Measurements from ENCODE around the gene SNX18.
"Not testable (repeated sequence)": the region's sequence is repeated elsewhere in the genome, so short reads cannot be mapped to it uniquely, and the experiment has no call there.

The SNX18 gene, protein sequence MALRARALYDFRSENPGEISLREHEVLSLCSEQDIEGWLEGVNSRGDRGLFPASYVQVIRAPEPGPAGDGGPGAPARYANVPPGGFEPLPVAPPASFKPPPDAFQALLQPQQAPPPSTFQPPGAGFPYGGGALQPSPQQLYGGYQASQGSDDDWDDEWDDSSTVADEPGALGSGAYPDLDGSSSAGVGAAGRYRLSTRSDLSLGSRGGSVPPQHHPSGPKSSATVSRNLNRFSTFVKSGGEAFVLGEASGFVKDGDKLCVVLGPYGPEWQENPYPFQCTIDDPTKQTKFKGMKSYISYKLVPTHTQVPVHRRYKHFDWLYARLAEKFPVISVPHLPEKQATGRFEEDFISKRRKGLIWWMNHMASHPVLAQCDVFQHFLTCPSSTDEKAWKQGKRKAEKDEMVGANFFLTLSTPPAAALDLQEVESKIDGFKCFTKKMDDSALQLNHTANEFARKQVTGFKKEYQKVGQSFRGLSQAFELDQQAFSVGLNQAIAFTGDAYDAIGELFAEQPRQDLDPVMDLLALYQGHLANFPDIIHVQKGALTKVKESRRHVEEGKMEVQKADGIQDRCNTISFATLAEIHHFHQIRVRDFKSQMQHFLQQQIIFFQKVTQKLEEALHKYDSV

DNA sequence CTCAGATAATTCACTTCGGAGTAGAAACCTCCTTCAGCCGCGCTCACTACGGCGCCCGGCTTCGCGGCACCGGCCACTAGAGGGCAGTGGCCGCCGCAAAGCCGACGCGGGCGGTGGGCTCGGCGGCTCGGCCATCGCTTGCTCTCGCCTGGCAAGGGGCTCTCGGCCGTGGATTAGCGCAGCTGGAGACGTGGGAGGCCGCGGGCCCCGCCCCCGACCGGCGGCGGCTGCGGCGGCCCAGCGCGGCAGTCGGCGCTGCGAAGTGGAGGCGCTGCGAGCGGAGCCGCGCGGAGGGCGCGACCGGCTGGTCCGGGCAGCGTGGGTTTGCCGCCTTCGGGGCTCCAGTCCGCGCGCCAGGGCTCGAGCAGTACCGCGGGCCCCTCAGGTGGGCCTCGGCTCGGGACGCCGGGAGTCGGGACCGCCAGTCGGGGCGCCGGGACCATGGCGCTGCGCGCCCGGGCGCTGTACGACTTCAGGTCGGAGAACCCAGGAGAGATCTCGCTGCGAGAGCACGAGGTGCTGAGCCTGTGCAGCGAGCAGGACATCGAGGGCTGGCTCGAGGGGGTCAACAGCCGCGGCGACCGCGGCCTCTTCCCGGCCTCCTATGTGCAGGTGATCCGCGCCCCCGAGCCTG, at the start of gene SNX18:
SNX18 (plus strand) TSS at position 248 of the 634 bp plus-strand sequence; CDS start at position 442, 194 bp downstream.
- peak; percentile 89 for DNase-seq (ENCODE audit: low spot score)

DNA sequence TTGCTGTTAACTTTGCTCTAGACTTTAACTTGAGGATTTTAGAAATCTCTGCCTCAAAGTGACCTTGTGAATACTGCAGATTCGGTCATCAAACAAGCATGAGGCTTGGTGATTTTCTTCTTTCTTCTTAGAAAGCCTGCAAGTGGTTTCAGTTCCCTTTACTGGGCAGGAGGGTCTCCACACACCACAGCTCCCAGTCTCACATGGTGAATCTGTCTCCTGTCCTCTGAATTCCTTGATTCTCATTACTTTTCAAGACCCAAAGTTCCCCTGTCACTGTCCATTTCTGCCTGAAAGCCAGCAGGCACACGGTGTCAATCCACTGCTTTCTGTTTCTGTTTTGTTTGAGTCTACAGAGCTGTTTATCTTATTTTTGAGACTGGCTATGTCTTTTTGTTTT, 47.9 kb upstream of the SNX18 start:
- no peak for DNase-seq (ENCODE audit: low spot score)

DNA sequence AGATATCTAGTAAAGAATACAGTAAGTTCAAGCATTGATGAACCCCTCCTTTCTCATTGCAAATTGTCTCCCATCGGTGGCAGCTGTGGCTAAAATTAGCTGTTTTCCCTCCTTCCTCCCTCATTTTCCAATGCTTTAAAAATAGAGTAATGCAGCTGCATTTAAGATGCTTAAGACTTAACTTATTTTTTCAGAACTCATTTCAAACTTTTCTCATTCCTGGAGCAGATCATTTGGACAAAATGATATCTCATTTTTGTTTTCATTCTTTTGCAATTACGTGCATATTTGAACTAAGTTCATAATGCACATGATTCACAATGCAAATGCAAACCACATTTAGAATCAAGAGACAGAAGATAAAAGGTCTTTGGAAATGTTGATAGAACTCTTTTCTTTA, 47.4 kb upstream of the SNX18 start:
- no peak for DNase-seq (ENCODE audit: low spot score)

DNA sequence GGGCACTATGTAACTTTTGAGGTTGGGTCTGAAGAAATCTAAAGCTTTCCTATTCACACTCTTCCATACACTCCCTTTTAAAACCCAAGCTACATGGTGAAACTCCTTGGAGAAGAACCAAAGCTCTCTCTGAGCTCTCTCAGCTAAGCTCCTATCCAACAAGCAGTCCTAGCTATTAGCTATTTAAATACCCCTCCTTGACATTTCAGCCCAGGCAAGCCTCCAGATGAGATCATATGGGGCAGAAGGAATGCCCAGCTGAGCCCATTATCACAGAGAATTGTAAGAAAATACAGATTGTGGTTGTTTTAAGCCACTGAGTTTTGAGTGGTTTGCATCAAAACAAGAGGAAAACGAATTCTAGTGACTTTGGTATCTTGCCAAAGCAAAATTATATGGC, 46.9 kb upstream of the SNX18 start:
- DNase-seq (ENCODE audit: low spot score), result no peak

DNA sequence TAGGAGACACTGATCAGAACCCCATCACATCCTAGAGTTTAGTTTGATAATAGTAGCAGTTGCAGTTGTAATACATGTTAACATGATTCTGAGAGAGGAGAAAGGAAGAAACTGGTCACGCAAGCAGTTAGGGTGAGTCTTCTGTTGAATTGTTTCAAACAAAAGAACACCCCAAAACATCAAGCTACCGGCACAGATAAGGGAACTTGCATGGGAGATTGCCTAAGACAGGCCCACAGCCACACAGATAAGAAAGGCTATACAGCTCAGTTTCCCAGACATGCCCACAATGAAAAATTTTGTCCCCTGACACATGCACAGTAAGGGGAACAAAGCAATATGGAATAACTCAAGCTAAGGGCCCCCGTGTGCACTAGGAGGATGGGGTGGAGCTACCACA, 46.2 kb upstream of the SNX18 start:
- no peak for DNase-seq (ENCODE audit: low spot score)

DNA sequence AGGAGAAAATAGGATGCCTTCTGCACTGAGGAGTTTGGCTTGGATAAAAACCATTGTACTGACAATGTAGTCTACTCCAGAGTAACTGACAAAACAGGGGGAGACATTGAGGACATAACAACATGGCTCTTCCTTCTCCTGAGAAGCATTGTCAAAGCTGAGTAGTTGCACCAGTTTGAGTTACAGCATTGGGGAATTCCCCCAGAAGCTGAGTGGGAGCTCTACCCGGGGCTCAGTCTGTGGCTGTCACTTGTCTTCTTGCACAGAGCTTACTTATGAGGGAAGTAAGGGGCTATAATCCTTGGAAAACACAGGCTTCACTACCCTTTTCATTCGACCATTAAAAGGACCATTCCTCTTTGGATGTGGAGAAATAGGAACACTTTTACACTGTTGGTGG, 40.9 kb upstream of the SNX18 start:
- no peak for DNase-seq (ENCODE audit: low spot score)

DNA sequence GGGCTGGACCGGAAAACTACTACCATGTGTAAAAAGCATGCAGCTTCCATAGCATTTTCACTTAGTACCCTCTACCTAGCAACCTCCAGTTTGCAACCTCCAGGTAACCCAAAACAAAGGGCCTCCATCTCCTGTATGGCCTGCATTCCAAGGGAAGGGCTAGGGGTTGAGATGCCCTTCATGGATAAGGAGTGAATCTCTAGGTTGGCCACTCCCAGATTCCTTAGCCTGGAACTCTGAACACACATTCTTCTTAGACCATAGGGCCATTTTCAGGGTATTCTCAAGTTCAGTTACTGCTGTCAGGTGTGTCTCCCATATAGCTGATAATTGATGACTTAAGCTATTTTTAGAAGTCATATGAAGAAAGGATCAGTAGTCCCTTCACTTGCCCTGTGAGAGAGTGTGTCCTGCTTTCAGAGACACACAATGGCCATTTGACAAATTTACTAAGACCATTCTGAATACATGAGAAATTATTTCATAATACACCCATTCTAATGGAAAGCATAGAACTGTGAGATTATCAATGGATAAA, 39.5 kb upstream of the SNX18 start:
- DNase-seq (ENCODE audit: low spot score), result no peak

DNA sequence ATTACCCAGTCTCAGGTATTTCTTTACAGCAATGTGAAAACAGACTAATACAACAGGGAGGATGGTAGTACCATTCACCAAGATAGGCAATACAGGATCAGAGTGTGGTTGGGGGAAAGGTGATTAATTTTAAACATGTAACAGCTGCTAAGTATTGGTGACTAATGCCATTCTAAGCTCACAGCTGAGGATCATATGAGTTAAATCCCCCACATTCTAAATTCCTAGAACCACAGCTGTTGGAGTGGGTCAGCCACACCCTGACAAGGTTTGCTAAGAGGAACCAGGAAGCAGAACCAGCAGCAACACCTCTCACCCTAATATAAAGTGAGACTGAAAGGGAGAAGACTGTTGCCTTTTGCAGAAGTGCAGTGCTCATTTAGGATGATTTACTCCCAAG, 37.3 kb upstream of the SNX18 start:
- no peak for DNase-seq (ENCODE audit: low spot score)

DNA sequence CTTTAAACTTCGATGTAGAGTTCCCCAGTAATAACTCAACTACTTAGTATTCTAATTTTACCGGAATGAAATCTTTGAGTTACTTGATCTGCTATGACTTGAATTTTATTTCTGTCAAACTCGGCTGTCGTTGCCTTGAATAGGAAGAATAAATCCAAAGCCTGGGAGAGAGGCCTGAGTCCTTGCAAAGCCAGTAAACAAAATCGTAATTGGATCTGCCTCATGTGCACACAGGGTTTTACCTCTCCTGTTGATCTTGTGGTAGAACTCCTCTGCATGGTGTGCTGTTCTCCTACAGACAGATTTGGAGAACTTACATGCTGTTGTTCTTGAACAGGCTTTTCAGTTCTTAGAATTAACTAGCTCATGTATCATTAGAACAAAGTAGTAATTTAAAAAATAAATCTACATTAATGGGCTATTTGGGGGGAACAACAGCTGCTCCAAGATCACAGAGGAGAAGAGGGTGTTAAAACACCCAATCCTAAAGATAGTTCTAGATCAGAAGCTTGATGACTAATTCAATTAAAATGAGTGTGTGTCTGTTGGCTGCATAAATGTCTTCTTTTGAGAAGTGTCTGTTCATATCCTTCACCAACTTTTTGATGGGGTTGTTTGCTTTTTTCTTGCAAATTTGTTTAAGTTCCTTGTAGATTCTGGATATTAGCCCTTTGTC, 33.2 kb upstream of the SNX18 start:
- no peak for DNase-seq (ENCODE audit: low spot score)

DNA sequence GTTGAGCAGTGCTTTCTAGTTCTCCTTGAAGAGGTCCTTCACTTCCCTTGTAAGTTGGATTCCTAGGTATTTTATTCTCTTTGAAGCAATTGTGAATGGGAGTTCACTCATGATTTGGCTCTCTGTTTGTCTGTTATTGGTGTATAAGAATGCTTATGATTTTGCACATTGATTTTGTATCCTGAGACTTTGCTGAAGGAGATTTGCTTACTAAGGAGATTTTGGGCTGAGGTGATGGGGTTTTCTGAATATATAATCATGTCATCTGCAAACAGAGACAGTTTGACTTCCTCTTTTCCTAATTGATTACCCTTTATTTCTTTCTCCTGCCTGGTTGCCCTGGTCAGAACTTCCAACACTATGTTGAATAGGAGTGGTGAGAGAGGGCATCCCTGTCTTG, 31.9 kb upstream of the SNX18 start:
- DNase-seq (ENCODE audit: low spot score), result not testable (repeated sequence)

DNA sequence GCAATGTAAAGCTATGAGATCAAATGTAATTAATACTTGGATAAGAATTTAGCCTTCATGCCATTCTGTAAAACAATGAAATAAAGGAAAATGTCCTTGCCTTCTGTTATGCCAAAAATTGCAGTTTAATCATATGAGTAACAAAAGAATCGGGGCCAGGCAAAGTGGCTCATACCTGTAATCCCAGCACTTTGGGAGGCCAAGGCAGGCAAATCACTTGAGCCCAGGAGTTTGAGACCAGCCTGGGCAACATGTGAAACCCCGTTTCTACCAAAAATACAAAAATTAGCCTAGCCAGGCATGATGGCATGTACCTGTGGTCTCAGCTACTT, 27.9 kb upstream of the SNX18 start:
- DNase-seq (ENCODE audit: low spot score), result not testable (repeated sequence)

DNA sequence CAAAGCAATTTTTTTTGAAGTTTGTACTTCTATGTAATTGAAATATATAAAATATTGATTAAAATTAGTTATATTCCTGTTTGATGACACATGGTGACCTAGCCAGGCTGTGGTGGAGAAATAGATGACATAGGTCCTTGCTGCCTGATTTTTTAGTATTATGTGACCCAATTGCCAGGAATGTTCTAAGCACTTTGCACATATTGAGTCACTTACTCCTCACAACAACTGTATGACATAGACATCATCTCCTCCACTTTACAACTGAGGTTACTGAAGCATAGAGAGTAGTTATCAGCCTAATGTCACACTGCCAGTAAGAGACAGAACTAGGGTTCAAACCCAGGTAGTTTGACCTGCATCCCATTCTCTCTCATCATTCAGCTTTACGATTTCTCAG, 26.2 kb upstream of the SNX18 start:
- no peak for DNase-seq (ENCODE audit: low spot score)

DNA sequence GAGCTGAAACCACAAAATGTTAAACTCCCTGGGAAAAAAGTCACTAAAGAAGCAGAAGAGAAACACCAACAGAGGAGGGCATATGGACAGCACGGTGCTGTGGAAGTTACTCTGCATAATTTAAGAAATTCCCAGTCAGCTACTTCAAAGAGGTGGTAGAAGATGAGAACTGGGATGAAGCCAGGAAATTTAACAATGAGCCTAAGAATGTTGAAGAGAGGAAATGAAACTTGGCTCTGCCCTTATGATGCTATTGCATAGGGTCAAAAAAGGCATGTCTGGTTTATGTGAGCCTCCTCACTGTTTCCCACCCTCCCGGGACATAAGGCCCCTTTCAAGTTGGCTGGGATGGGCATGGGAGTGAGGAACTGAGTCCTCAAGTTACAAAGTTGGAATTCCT, 25.4 kb upstream of the SNX18 start:
- no peak for DNase-seq (ENCODE audit: low spot score)

DNA sequence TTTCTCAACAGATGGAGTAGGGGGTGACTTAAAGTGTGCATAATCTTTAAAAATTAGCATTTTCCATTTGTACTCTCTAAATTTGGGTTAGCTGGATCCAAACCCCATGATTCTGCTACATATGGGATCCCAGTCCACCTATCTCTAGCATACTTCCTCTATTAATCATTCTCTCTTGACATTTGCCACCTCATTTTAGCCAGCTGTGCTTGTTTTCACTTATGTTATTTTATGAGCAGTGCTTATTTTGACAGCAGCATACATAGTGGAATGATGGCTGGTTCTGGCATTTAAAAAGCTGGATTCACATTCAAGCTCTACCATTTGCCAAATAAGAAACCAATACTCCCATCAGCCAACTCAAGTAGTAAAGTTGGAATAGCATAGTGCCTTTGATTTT, 22.5 kb upstream of the SNX18 start:
- DNase-seq (ENCODE audit: low spot score), result no peak

DNA sequence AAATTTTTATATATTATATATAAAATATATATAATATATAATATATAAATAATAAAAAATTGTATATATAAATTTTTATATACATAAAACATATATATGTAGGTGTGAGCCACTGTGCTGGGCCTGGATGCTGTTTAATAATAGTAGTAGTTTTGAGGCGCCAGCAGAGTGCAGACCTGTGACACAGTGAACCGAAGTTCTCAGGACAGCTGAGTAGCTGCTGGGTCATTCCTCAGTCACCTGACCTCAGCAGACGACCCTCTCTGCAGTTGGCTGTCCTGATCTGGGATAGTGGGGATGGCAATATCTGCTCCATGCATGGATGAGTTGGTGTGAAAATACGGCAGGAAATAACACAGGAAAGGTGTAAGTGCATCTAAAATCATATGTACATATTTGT, 3.3 kb upstream of the SNX18 start:
- no peak for DNase-seq (ENCODE audit: low spot score)

DNA sequence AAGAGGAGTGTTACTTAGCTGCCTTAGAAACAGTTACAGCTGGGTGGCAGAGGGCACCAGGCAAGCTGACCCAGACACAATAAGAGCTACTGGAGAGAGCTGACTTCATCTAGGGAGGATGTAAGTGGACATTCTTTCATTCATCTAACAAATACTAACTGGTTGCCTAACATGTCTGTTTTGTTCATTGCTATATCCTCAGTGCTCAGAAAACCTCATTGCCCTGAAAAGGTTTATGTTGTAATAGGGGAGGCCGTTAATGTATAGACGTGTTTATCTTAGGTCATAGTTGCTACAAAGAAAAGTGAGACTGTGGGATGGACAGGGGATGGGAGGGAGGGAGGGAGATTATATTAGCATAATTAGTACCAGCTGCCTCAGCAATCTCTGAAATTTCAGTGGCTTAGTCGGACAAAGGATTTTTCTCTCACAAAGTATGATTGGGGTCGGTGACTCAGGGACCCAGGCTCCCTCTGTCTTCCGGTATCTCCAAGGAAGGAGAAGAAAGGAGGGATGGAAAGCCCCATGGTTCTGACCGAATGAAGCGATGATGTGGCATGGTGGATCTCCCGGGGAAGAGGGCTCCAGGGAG, 2.6 kb upstream of the SNX18 start:
- DNase-seq (ENCODE audit: low spot score), result no peak

DNA sequence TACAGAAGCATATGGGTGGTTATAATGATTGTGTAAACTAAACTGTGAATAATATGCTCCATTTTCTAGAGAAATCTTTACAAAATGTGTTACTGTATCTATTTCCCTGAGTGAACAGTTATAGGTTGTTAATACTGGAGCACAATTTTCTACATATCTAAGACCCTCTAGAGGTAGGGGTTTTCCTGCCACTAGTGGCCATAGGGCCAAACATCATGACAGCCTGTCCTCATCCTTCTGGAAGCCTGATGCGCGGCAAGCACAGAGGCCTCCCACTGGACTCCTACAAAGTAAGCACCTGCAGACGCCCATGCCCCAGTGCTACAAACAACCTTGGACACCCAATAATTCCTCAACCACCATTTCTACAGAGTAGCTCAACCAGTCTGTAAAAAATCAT, 1.9 kb upstream of the SNX18 start:
- no peak for DNase-seq (ENCODE audit: low spot score)

DNA sequence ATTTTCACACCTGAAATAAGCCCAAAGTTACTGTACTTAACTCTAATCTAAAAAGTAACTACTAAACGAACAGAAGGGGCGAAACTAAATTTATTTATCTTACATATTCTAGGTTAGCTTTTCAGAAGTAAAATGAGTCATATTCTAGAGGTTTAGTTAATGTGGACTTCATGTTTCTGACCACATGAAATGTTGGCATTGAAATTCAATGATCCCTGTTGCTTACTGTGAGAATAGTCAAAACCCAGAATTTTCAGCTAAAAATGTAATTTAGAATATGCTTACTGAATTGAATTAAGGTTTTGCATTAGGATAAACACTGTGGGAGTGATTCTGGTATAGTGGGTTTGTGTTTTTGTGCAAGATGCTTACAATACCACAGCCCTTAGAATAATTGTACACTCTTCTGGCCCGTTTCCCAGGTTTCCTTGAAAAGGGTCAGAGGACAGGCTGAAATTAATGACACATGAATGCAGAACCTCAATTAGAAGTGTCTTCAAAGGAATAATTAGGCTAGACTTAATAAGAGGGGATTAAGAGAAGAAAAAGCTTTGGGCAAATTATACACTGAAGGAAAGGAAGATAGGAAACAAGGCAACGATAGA, 1.4 kb upstream of the SNX18 start:
- DNase-seq (ENCODE audit: low spot score), result no peak

DNA sequence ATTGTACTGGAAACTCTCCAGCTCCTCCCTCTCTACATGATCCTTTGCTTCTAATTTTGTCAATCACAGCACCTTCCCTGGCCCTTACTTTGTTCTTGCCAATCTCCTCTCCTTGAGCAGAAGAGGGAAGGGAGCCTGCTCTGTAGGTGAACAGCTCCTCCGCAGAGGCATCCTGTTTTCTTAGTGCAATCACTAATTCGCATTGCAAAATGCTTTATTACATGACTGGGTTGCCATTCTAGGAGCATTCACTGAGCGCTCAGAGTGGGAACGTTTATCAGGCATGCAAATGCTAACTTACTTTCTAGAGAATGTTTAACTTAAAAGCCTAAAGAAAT, 416 bp upstream of the SNX18 start:
- no peak for DNase-seq (ENCODE audit: low spot score)

DNA sequence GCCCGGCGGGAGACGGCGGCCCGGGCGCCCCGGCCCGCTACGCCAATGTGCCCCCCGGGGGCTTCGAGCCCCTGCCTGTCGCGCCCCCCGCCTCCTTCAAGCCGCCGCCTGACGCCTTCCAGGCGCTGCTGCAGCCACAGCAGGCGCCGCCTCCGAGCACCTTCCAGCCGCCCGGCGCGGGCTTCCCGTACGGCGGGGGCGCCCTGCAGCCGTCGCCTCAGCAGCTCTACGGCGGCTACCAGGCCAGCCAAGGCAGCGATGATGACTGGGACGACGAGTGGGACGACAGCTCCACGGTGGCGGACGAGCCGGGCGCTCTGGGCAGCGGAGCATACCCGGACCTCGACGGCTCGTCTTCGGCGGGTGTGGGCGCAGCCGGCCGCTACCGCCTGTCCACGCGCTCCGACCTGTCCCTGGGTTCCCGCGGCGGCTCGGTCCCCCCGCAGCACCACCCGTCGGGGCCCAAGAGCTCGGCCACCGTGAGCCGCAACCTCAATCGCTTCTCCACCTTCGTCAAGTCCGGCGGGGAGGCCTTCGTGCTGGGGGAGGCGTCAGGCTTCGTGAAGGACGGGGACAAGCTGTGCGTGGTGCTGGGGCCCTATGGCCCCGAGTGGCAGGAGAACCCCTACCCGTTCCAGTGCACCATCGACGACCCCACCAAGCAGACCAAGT, 723 bp downstream of the SNX18 start:
- peak; percentile 42 for DNase-seq (ENCODE audit: low spot score)

DNA sequence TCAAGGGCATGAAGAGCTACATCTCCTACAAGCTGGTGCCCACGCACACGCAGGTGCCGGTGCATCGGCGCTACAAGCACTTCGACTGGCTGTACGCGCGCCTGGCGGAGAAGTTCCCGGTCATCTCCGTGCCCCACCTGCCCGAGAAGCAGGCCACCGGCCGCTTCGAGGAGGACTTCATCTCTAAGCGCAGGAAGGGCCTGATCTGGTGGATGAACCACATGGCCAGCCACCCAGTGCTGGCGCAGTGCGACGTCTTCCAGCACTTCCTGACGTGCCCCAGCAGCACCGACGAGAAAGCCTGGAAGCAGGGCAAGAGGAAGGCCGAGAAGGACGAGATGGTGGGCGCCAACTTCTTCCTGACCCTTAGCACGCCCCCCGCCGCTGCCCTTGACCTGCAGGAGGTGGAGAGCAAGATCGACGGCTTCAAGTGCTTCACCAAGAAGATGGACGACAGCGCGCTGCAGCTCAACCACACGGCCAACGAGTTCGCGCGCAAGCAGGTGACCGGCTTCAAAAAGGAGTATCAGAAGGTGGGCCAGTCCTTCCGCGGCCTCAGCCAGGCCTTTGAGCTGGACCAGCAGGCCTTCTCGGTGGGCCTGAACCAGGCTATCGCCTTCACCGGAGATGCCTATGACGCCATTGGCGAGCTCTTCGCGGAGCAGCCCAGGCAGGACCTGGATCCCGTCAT, 1.4 kb downstream of the SNX18 start:
- DNase-seq (ENCODE audit: low spot score), result no peak
